OCI-M2 (cell line): ENCODE results near the gene ENPP3.

Experiments
- DNase-seq: peaks from one replicate; lab custom pipeline; 2025; ENCODE audit not compliant: unreplicated experiment; lab: John Stamatoyannopoulos, UW

The ENPP3 gene

DNA sequence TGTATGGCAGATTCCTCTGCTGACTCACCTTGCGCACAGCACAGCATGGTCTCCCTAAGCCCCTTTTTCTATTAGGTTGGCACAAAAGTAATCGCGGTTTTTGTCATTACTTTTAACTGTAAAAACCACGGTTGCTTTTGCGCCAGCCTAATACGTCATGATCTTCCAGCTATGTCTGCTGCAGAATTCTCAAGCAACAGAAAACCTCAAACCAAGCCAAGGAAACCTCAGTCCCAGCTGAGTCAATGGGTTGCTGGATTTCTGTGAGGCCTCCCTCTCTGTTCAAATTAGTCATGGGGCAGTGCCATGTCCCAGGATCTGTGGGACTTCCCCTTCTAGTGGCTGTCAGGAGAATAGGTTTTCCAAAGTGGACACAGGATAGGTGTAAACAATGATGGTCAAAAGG, 155.0 kb downstream of the ENPP3 start:
- DNase-seq, result no peak

DNA sequence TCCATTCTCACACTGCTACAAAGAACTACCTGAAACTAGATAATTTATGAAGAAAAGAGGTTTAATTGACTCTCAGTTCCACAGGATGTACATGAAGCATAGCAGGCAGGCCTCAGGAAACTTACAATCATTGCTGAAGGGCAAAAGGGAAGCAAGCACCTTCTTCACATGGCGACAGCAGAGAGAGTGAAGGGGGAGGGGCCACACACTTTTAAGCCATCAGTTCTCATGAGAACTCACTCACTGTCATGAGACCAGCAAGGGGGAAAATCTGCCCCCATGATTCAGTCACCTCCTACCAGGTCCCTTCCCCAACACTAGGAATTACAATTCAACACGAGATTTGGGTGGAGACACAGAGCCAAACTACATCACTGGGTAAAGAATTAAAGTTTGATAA, 158.3 kb downstream of the ENPP3 start:
- no peak for DNase-seq
